ENCODE data around the gene DERL3. TPM values are rescaled to one million over a fixed set of nuclear protein-coding genes. Genes with fewer than 3 reads are reported as not detected.

Gene DERL3
- total and polyA plus RNA-seq, 4 donors, result 6.1 to 15.1 (median 7.5) TPM

- Histone ChIP-seq H3K9ac (ENCODE audit: insufficient read depth in 1 of 2, low read length in 2 of 2) (no peak overlapping the region), H3K36me3 (ENCODE audit: control insufficient read depth in 4 of 4, insufficient read depth in 4 of 4, low read length in 4 of 4) (peaks cover 9 to 46% (median 27%) of the 10 kb centered on the region in 4 donors), H3K4me3 (no peak overlapping the region), H3K27ac (ENCODE audit: low read depth in 1 of 2, low read length in 1 of 2) (peak overlapping the region in 1 of 2 donors; percentile 87), H3K4me1 (ENCODE audit: control insufficient read depth in 5 of 5, insufficient read depth in 5 of 5, low read length in 5 of 5) (no peaks in the 10 kb centered on the region), H3K9me3 (ENCODE audit: control insufficient read depth in 4 of 4, insufficient read depth in 3 of 4, low read length in 3 of 4) (no peaks in the 10 kb centered on the region), H3K27me3 (ENCODE audit: control insufficient read depth in 3 of 3, insufficient read depth in 3 of 3, low read length in 2 of 3) (no peaks in the 10 kb centered on the region)
- 84 to 85% methylated on average over 10 of the region's 10 CpGs for WGBS, 2 donors
- ATAC-seq (ENCODE audit: insufficient read depth, low FRiP score), result no peak
- TF ChIP-seq, protein P1, sequence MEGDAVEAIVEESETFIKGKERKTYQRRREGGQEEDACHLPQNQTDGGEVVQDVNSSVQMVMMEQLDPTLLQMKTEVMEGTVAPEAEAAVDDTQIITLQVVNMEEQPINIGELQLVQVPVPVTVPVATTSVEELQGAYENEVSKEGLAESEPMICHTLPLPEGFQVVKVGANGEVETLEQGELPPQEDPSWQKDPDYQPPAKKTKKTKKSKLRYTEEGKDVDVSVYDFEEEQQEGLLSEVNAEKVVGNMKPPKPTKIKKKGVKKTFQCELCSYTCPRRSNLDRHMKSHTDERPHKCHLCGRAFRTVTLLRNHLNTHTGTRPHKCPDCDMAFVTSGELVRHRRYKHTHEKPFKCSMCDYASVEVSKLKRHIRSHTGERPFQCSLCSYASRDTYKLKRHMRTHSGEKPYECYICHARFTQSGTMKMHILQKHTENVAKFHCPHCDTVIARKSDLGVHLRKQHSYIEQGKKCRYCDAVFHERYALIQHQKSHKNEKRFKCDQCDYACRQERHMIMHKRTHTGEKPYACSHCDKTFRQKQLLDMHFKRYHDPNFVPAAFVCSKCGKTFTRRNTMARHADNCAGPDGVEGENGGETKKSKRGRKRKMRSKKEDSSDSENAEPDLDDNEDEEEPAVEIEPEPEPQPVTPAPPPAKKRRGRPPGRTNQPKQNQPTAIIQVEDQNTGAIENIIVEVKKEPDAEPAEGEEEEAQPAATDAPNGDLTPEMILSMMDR (IDR thresholded peaks at IDR 0.05; ENCODE audit: control extremely low read depth, extremely low read depth), result no peak
- DNase-seq, result no peak
Observed at GRCh38 chr22:23815541-23816155, 23.2 kb downstream of the DERL3 start.

DNA sequence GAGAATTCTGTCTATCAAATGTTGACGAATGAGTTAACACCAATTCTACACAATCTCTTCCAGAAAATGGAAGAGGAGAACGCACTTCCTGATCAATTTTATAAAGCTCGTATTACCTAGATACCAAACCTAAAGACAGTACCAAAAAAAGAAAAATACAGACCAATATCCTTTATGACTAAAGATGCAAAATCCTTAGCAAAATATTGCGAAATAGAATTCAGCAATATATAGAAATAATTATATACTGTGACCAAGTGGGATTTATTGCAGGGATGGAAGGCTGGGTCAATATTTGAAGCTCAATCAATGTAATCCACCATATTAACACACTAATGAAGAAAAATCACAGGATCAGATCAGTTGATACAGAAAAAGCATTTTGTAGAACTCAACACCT lies 26.4 kb downstream of the DERL3 start:
- ATAC-seq (ENCODE audit: insufficient read depth, low FRiP score) (no peak), DNase-seq (no peak)
- Histone ChIP-seq H3K9me3 (ENCODE audit: control insufficient read depth in 4 of 4, insufficient read depth in 3 of 4, low read length in 3 of 4) (no peaks in the 10 kb centered on the region), H3K4me3 (no peak overlapping the region), H3K4me1 (ENCODE audit: control insufficient read depth in 5 of 5, insufficient read depth in 5 of 5, low read length in 5 of 5) (no peaks in the 10 kb centered on the region), H3K27ac (ENCODE audit: low read depth in 1 of 2, low read length in 1 of 2) (no peak overlapping the region), H3K27me3 (ENCODE audit: control insufficient read depth in 3 of 3, insufficient read depth in 3 of 3, low read length in 2 of 3) (no peaks in the 10 kb centered on the region), H3K9ac (ENCODE audit: insufficient read depth in 1 of 2, low read length in 2 of 2) (no peak overlapping the region), H3K36me3 (ENCODE audit: control insufficient read depth in 4 of 4, insufficient read depth in 4 of 4, low read length in 4 of 4) (peaks cover 7 to 35% (median 19%) of the 10 kb centered on the region in 4 donors)
- 96 to 97% methylated on average over 4 of the region's 4 CpGs for WGBS, 2 donors
- TF ChIP-seq, protein P1 (IDR thresholded peaks at IDR 0.05; ENCODE audit: control extremely low read depth, extremely low read depth), result no peak

DNA sequence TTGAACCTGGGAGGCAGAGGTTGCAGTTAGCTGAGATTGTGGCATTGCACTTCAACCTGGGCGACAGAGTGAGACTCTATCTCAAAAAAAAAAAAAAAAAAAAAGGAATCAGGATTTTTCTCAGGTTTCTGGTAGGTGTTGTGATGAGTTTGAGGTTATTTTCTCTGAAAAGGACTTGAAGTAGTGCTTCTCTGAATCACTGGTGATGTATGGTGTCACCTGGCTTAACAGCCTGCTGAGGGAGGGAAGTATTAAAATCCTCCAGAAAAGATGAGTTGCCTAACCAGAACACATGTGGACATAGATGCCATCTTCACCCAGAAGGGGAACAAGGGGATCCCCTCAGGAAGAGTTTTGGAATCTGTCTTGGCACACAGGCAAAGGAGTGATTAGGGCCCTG lies 32.0 kb downstream of the DERL3 start:
- Histone ChIP-seq H3K4me1 (ENCODE audit: control insufficient read depth in 5 of 5, insufficient read depth in 5 of 5, low read length in 5 of 5) (no peaks in the 10 kb centered on the region), H3K27me3 (ENCODE audit: control insufficient read depth in 3 of 3, insufficient read depth in 3 of 3, low read length in 2 of 3) (no peaks in the 10 kb centered on the region), H3K36me3 (ENCODE audit: control insufficient read depth in 4 of 4, insufficient read depth in 4 of 4, low read length in 4 of 4) (peaks cover 11 to 40% (median 35%) of the 10 kb centered on the region in 4 donors), H3K9ac (ENCODE audit: insufficient read depth in 1 of 2, low read length in 2 of 2) (no peak overlapping the region), H3K27ac (ENCODE audit: low read depth in 1 of 2, low read length in 1 of 2) (no peak overlapping the region), H3K9me3 (ENCODE audit: control insufficient read depth in 4 of 4, insufficient read depth in 3 of 4, low read length in 3 of 4) (peaks cover 0 to 2% (median 0%) of the 10 kb centered on the region in 4 donors), H3K4me3 (no peak overlapping the region)
- WGBS, 2 donors, result 87 to 94% methylated on average over 1 of the region's 1 CpG
- ATAC-seq (ENCODE audit: insufficient read depth, low FRiP score) (no peak), DNase-seq (no peak)
- TF ChIP-seq, protein P1 (IDR thresholded peaks at IDR 0.05; ENCODE audit: control extremely low read depth, extremely low read depth), result no peak

All from lung (tissue), 12 donors.